ENCODE measurements around the gene BTBD17.
"Not testable (repeated sequence)": the region's sequence is repeated elsewhere in the genome, so short reads cannot be mapped to it uniquely, and the experiment has no call there.

Gene BTBD17

GRCh38 chr17:74361230-74362068 lies at the start of gene BTBD17:
Gene BTBD17 (minus strand): TSS chr17:74361868. CDS start chr17:74361819, 49 bp downstream.
- DNase-seq (ENCODE audit: low read depth in 2 of 2) = no peak

DNA sequence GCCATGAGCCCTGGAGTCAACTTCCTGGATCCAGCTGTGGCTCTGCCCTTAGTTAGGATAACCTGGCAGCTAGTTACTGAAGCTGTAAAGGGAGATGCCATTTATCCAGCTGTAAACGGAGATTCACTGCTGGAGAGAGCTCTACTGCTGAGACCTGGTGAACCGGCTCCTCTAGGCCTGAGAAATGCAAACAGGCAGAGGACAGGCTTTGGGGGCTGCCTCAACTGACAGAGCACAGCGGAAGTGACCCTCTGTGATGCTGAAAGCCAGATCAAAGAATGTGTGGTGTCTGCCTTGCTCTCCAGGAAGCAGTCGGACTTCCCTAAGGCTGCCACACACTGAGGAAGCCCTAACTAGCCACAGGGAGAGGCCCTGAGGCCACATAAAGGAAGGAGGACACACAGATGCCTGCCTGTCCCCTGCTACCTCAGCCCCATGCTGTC lies 48.4 kb upstream of the BTBD17 start:
- DNase-seq (ENCODE audit: low read depth in 2 of 2) = no peak

GRCh38 chr17:74408815-74409214 lies 47.1 kb upstream of the BTBD17 start:
- DNase-seq (ENCODE audit: low read depth in 2 of 2) = no peak

GRCh38 chr17:74408262-74408661 lies 46.6 kb upstream of the BTBD17 start:
- no peak for DNase-seq (ENCODE audit: low read depth in 2 of 2)

GRCh38 chr17:74407384-74407783 lies 45.7 kb upstream of the BTBD17 start:
- no peak for DNase-seq (ENCODE audit: low read depth in 2 of 2)

DNA sequence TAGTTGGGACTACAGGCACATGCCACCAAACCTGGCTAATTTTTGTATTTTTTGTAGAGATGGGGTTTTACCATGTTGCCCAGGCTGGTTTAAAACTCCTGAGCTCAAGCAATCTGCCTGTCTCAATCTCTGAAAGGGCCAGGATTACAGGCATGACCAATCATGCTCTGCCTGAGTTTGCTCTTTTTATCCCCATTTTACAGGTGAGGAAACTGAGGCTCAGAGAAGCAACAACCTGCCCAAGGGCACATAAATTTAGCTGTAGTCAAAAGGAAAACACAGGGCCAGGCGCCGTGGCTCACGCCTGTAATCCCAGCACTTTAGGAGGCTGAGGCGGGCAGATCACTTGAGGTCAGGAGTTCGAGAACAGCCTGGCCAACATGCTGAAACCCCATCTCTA lies 43.6 kb upstream of the BTBD17 start:
- not testable (repeated sequence) for DNase-seq (ENCODE audit: low read depth in 2 of 2)

DNA sequence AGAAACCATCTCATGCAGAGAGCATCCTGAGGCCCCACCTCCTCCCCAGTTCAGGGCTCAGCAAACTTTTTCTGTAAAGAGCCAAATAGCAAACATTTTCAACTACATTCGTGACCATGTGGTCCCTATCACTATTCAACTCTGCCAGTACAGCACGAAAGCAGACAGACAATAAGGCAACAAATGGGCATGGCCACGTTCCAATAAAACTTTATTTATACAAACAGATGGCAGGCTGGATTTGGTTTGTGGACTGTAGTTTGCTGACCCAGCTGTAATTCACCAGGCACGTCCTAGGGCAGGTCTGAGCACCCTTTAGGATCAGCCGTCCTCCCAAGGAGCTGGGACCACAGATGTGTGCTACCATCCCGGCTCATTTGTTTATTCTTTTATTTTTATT lies 43.1 kb upstream of the BTBD17 start:
- no peak for DNase-seq (ENCODE audit: low read depth in 2 of 2)

DNA sequence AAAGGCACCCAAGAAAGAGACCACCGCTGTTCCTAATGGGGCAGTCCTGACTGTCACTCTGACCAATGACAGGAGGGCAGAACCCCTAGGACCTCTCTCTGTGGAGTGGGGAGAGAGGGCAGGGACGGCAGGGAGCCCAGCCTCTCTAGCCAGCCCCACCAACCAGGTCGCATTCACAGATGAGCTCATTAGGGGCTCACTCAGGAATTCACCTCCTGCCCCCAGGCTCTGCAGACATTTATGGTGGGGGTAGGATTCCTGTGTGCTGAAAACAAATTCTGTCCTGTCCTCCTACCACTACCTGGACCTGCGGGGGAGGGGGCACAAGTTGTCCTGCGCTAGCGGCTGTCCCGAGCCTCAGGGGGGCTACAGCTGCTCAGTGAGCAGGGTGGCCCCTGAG lies 42.5 kb upstream of the BTBD17 start:
- DNase-seq (ENCODE audit: low read depth in 2 of 2) = no peak

DNA sequence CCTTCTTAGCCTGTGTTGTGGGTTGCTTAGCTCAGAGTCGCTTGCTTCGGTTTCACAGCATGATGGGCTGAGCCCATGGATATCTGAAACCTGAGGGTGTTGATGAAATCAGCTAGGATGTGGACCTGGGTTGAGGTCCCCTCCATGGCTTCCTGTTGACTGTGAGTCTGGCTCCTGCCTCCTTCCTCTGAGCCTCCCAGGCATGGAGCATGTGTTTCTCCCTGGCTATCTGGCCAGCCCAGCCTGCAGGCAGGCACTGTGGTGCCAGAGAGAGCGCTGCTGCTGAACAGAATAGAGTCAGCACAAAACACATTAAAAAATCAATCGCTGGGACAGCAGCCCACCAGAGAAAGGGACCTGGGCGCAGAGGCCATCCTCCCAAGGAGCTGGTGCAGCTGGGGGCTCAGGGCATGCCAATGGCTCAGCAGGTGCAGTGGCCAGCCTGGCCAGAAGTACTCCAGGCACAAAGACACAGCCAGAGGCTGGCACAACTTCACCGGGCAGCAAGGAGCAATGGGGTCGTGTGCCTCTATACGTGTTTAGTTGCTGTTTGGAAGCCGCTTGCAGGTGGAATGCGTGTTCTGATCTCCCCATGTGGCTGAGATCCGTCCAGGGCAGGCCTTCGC lies 42.0 kb upstream of the BTBD17 start:
- no peak for DNase-seq (ENCODE audit: low read depth in 2 of 2)

DNA sequence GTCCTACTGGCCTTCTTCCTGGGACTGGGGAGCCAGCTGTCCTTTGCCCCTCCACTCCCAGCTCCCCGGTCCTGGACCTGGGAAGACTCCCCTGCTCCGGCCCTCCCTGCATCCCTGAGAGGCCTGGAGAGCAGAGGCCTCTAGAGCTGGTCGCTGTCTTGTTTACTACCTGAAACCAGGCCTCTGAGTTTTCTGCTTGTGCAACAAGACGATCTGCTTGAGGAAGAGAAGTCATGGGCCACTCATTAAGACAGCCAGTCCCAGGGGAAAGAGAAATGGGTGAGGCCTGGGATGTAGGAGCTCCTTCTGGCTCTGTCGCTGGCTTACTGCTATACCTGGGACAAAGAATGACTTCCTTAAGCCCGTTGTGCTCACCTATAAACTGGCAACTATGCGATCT lies 40.4 kb upstream of the BTBD17 start:
- DNase-seq (ENCODE audit: low read depth in 2 of 2) = no peak

DNA sequence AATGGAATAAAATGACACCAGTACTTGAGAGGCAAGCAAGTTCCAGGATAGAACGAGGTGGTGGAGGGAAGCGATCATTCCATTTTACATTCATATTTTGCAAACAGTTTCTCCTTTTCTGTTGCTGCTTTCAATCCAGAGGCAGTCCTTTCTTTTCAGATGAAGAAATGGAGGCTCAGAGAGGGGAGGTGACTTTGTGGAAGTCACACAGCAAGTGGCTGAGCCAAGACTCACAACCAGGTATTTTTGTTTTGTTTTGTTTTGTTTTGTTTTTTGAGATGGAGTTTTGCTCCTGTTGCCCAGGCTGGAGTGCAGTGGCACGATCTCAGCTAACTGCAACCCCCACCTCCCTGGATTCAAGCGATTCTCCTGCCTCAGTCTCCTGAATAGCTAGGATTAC lies 34.9 kb upstream of the BTBD17 start:
- DNase-seq (ENCODE audit: low read depth in 2 of 2) = no peak

- DNase-seq (ENCODE audit: low read depth in 2 of 2) = no peak
Measured at GRCh38 chr17:74394977-74395376, 33.3 kb upstream of the BTBD17 start.

DNA sequence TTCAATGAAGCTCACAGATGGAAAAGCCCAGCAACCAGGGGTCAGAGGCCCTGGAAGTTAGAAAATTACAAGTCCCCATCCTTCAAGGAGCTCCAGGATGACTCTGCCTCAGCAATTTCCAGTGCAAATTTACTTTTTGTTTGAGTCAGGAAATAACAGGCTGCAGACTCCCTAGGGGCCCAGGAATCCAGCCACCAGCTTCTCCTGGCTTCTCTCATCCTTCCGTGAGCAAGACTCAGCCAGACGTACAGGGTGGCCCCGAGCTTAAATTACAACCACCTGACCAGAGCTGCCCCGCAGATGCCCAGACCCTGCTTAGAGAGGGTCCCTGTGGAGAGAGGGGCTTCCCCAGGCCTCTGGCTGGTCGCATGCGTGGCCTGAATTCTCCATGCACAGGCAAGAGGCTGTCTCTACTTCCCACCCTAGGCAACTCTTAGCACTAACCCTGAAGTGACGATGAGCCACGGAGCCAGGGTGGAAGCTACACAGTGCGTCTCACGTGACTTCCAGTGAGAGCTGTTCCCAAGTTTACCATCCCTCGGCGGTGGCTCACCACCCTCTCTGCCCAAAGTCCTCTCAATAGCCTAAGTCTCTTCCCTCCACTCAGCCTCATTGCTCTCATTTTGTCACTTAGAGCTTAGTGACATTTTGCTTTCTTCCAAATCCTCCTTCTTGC lies 32.7 kb upstream of the BTBD17 start:
- no peak for DNase-seq (ENCODE audit: low read depth in 2 of 2)

GRCh38 chr17:74393346-74393942 lies 31.8 kb upstream of the BTBD17 start:
- DNase-seq (ENCODE audit: low read depth in 2 of 2) = no peak

- DNase-seq (ENCODE audit: low read depth in 2 of 2) = no peak
Measured at GRCh38 chr17:74392848-74393247, 31.2 kb upstream of the BTBD17 start.

- DNase-seq (ENCODE audit: low read depth in 2 of 2) = no peak
Measured at GRCh38 chr17:74391771-74392170, 30.1 kb upstream of the BTBD17 start.

DNA sequence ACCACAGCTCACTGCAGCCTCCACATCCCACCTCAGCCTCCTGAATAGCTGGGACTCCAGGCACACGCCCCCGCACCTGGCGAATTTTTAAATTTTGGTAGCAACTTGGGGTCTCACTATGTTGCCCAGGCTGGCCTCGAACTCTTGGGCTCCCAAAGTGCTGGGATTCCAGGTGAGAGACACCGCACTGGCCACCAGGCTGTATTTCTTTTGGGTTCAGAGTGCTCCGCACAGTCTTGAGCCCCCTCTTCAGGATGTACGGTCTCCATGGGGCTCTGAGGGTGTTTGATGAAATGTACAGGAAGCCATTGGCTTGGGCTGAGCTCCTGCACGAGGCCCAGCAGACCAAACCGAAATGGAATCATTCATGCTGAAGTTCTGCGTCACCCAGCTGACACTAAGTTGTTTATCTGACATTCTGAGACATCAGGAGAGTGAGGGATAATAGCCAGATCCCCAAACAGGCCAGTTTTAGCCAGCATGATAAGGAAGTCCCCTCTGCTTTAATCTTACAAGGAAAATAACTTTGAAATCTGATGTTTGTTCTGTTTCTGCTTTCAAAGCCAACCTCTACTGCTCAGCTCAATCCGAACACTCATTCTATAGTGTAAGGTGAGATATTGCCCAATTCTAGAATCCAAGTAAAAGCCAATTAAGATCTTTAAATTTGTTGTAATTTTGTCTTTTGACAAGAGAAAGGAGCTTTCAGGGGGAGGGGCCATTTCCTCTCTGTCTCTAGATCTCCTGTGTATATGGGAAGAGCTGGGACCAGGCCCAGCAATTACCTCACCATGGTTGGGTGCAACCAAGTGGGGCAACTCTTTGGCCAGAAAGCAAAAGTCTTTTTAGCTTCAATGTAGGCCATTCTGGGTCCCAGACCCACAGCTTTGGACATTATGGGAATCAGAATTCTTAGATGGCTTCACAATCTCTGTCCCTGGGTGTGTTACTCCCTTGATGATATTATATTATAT lies 29.3 kb upstream of the BTBD17 start:
- no peak for DNase-seq (ENCODE audit: low read depth in 2 of 2)

DNA sequence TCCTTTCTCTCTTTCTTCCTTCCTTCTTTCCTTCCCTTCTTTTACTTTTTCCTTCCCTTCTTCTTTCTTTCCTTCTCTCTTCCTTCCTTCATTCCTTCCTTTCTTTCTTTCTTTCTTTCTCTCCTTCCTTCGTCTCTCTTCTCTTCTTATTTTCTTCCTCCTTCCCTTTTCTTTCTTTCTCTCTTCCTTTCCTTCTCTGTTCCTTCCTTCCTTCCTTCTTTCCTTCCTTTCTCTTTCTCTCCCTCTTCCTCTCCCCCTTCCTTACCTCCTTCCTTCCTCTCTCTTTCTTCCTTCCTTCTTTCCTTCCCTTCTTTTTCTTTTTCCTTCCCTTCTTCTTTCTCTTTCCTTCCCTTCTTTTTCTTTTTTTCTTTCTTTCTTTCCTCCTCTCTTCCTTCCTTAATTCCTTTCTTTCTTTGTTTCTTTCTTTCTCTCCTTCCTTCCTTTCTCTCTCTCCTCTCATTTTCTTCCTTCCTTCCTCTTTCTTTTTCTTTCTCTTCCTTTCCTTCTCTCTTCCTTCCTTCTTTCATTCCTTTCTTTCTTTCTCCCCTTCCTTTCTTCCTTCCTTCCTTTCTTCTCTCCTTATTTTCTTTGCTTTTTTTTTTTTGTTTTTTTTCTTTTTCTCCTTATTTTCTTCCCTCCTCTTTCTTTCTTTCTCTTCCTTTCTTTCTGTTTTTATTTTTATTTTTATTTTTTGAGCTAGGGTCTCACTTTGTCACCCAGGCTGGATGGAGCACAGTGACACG lies 28.4 kb upstream of the BTBD17 start:
- DNase-seq (ENCODE audit: low read depth in 2 of 2) = no peak

DNA sequence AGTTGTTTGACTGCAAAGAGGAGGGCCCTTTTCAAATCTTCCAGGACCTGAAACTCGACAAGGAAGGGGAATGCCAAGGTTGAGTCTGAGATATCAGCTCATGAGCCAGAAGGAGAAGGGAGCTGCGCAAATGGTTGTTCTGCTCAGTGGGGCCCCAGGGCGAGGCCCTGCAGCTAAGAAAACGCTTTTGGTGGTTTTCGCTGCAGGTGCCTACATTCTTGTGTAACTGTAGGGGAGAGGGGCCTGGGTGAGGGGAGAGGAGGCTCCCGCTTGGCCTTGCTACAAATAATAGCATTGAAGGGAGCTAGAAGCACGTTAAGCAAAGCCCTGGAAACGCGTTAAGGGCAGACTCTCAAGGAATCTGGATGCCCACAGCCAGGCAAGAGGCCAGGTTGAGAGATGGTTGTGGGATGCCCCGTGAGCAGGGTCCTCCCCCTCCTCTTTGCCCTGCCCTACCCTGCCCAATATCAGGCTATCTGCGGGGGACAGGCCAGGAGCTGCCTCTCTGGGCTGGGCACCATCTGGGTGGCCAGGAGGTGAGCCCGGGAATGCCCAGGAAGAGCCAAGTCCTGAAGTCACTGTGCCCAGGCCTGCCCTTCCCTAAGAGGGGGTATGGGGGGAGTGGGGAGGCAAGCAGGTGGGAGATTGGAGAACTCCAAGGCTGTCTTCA lies 27.6 kb upstream of the BTBD17 start:
- DNase-seq (ENCODE audit: low read depth in 2 of 2) = no peak
